Parietal lobe (tissue), 2 donors: Measurements from ENCODE around the gene ZNF785. TPM values are rescaled to one million over a fixed set of nuclear protein-coding genes. Genes with fewer than 3 reads are reported as not detected.

Source experiments
- small RNA-seq: library from RNA; depleted of rRNA; stranded (forward); fragments of <200 nt; gene quantifications from one replicate; pipeline ENCODE3, GENCODE V24; 2014; ENCODE audit warnings: low replicate concordance
- total RNA-seq: library from RNA; depleted of rRNA; stranded (reverse); fragments of >200 nt; gene quantifications from one replicate; pipeline ENCODE4 v1.2.3, GENCODE V29; 2014

Gene ZNF785
- 33.2 TPM for total RNA-seq

GRCh38 chr16:30585400-30586191, at the start of gene ZNF785:
TSS of gene ZNF785 (minus strand) at chr16:30585697. CDS start at chr16:30585611, 86 bp downstream.

GRCh38 chr16:30609926-30610839, 24.7 kb upstream of the ZNF785 start, which contains the start of gene ZNF689:
TSS of gene ZNF689 (minus strand) at chr16:30610389. CDS start at chr16:30610041, 348 bp downstream.

DNA sequence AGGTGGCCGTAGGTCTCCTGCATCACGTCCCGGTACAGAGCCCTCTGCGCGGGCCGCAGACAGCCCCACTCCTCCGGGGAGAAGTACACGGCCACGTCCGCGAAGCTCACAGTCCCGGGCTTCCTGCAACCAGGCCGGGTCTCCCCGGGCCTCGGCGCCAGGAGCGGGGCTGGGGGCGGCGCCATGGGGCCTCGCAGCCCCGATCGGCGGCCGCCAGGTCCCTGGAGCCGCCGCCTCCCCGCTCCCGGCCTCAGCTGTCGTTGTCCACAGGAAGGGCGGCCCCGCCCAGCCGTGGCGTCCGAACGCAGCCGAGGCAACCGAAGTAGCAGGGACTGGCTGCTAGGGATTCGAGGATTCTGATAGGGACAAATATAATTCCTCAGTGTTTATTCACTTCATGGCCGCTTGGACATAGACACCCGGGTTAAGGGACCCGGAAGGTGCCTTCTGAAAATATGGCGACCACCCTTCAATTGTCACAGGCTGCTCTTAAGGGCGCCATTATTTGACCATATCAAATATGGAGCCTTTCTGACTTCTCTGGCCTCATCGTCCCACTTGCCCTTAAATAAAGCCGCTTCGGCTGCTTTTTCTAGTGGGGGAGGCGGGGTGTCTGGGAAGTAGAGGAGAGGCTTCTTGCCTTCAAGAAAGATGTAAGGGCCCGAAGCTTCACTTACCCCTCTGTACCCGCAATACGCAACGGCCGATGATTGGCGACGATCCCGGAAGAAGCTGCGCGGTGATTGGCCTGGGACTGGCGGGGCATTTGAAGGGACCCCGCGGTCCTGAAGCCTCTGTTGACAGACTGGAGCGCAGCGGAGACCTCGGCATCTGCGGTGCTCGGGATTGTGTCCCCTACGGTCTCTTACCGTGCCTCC, 13.8 kb downstream of the ZNF785 start, which contains the start of gene ZNF688:
Gene ZNF688 (minus strand): TSS at position 270 of the 878 bp plus-strand sequence. CDS start 85 bp downstream, at position 185.

DNA sequence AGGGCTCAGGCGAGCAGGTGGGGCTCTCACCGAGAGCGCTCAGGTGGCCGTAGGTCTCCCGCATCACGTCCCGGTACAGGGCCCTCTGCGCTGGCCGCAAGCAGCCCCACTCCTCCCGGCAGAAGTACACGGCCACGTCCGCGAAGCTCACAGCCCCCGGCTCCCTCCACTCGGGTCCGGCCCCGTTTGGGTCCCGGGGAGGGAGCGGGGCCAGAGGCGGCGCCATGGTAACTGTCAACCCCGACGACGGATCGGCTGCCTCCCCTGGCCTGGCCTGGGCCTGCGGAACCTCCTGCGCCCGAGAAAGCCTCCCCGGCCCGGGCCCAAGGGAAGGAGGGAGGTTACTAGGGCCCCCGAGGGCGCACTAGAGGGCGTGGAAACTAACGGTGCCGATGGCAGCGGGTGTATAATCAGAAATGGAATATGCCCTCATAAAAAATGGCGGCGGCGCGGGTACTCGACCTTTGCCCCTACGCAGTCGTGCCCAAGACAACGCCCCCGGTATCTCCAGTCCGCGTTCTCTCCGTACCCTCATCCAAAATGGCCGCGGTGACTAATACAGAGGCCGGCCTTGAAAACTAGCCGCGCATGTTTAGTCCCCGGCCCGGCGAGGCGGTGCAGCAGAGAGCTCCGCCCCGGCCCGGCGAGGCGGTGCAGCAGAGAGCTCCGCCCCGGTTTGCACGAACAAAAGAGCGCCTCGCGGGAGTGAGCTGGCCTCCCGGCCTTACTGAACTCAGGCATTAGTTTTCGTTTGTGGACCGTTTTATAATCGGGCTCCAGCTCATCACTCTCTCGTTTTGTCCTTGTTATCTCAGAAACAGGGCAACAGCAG, 27.3 kb downstream of the ZNF785 start, which contains the start of gene ZNF764:
Gene ZNF764 (minus strand): TSS at position 418 of the 832 bp plus-strand sequence. CDS start 192 bp downstream, at position 226.

GRCh38 chr16:30534368-30535105, 51.0 kb downstream of the ZNF785 start, which contains the start of gene ZNF747:
TSS of gene ZNF747 (minus strand) at chr16:30534858. CDS start at chr16:30534679, 179 bp downstream.

Small RNAs within 50 kb of the gene (small RNA-seq; reads per million reads assigned to genes)
- gene AC093249.1 (not detected), gene AC093249.4 (not detected)

Other genes starting within 250 kb of the ZNF785 start
- gene CD2BP2, start 230.4 kb downstream of the ZNF785 start, total RNA-seq = 42.9 TPM
- gene TBC1D10B, start 215.2 kb downstream of the ZNF785 start, total RNA-seq = 33.2 TPM
- not detected for gene MYL11, start 210.9 kb downstream of the ZNF785 start, total RNA-seq
- 0.94 TPM for gene SEPTIN1, start 203.1 kb downstream of the ZNF785 start, total RNA-seq
- gene ZNF48, start 190.3 kb downstream of the ZNF785 start, total RNA-seq = 31.0 TPM
- 11.6 TPM for gene ZNF771, start 178.1 kb downstream of the ZNF785 start, total RNA-seq
- gene DCTPP1, start 155.7 kb downstream of the ZNF785 start, total RNA-seq = 16.3 TPM
- gene SEPHS2, start 139.8 kb downstream of the ZNF785 start, total RNA-seq = 8.1 TPM
- 1.3 TPM for gene ITGAL, start 113.0 kb downstream of the ZNF785 start, total RNA-seq
- 20.0 TPM for gene ZNF768, start 59.1 kb downstream of the ZNF785 start, total RNA-seq
- gene ZNF747, start 50.8 kb downstream of the ZNF785 start, total RNA-seq = 13.5 TPM
- gene ZNF764, start 27.3 kb downstream of the ZNF785 start, total RNA-seq = 13.8 TPM
- gene ZNF688, start 14.0 kb downstream of the ZNF785 start, total RNA-seq = 11.3 TPM
- gene ZNF689, start 24.7 kb upstream of the ZNF785 start, total RNA-seq = 11.0 TPM
- gene PRR14, start 65.3 kb upstream of the ZNF785 start, total RNA-seq = 16.3 TPM
- gene FBRS, start 72.7 kb upstream of the ZNF785 start, total RNA-seq = 26.0 TPM
- 47.3 TPM for gene SRCAP, start 113.5 kb upstream of the ZNF785 start, total RNA-seq
- gene PHKG2, start 162.7 kb upstream of the ZNF785 start, total RNA-seq = 12.8 TPM
- gene CFAP119, start 176.4 kb upstream of the ZNF785 start, total RNA-seq = 5.3 TPM
- 124 TPM for gene RNF40, start 176.6 kb upstream of the ZNF785 start, total RNA-seq
- gene ZNF629, start 201.5 kb upstream of the ZNF785 start, total RNA-seq = 18.8 TPM